Measurements from ENCODE around the gene THRB. TPM values are rescaled to one million over a fixed set of nuclear protein-coding genes. Genes with fewer than 3 reads are reported as not detected.

Gene THRB
- total and polyA plus RNA-seq, 7 experiments from 2014 or later = 0.05 to 1.0 (median 0.16) TPM; not detected in 4

DNA sequence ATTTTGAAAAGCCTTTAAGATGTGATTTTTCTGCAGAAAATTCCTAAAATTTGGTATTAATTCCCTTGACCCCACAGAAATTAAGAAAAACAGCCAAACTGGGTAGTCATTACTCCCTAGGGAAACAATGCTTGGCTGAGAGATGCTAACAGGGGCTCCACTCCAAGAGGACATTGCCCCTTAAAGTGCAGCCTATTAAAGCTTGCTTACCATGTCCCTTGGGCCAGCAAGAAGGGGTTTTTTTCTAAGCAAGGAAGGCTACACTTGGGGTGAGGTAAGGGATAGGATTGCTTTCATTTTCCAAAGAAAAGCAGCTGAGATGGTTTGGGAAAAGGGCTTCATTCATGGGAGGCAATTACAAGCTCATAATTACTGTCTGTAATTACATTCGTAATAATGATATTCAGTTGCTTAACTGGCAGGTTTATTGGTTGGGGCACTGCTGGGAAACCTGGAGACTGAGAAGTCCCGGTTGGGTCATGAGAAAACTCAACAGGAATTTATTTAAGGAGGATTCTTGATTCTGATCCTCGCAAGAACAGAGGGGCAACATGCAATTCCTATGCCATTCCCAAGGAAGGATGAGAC lies 302.1 kb downstream of the THRB start:
- DNase-seq (no peak), ATAC-seq (no peak)
- ChIA-PET CTCF (interaction anchor here (0.6 kb wide), 1 partner anchor 28 kb away, joined by 3 read pairs; no protein-coding TSS in a partner anchor), POLR2A (no interaction called here)
- no peaks in the 10 kb centered on the region for H3K9me3 Mint-ChIP-seq
- no peak overlapping the region for H3K27ac Mint-ChIP-seq
- H3K27me3 Mint-ChIP-seq = peaks cover 0 to 16% (median 2%) of the 10 kb centered on the region in 5 donors
- Histone ChIP-seq H3K36me3 (ENCODE audit: control insufficient read depth in 2 of 3, insufficient read depth in 3 of 3, low read length in 3 of 3) (no peaks in the 10 kb centered on the region), H3K4me3 (ENCODE audit: low read length) (no peak overlapping the region), H3K4me1 (ENCODE audit: control insufficient read depth in 2 of 2, insufficient read depth in 2 of 2, low read length in 2 of 2) (no peaks in the 10 kb centered on the region), H3K9me3 (ENCODE audit: control insufficient read depth in 2 of 3, low read length in 3 of 3) (no peaks in the 10 kb centered on the region), H3K27me3 (ENCODE audit: control insufficient read depth in 2 of 2, insufficient read depth in 2 of 2, low read length in 2 of 2) (no peaks in the 10 kb centered on the region), H3K27ac (ENCODE audit: low read depth, low read length) (no peak overlapping the region)
- intact Hi-C loops (cut with micrococcal nuclease) = no loop called here
- no peaks in the 10 kb centered on the region for H3K36me3 Mint-ChIP-seq
- H3K4me3 Mint-ChIP-seq = no peak overlapping the region
- no peaks in the 10 kb centered on the region for H3K4me1 Mint-ChIP-seq

DNA sequence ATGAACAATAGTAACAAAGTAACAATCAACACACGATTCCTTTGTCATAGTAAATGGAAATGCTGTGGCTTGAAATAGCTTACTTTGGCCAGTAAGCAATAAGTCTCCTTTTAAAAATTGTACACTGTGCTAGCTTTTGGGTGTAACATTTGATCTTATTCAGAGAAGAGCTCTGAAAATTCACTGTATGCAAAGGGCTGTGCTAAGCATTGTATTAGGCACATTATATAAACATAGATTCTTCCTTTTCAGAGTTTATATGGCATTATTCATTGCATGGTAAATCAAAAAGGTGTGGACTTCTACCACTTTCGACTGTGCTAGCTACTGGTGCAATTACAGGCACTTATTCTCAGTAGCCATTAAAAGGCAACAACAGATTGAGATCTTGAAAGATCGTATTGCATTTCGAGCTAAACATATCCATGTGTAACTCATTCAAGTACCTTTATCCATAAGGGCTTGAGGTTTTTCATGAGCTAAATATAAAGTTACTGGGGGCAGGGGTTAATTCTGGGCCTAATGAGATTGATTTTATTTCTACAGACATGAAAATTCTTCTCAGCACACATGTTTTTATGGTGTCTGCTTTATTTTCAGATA lies 302.7 kb downstream of the THRB start:
- DNase-seq = no peak
- no peaks in the 10 kb centered on the region for H3K4me1 ChIP-seq (ENCODE audit: control insufficient read depth in 2 of 2, insufficient read depth in 2 of 2, low read length in 2 of 2)
- H3K27me3 Mint-ChIP-seq = peaks cover 0 to 16% (median 0%) of the 10 kb centered on the region in 5 donors
- H3K9me3 ChIP-seq (ENCODE audit: control insufficient read depth in 2 of 3, low read length in 3 of 3) = no peaks in the 10 kb centered on the region
- H3K36me3 Mint-ChIP-seq = no peaks in the 10 kb centered on the region
- no peak overlapping the region for H3K27ac Mint-ChIP-seq
- H3K9me3 Mint-ChIP-seq = no peaks in the 10 kb centered on the region
- H3K27me3 ChIP-seq (ENCODE audit: control insufficient read depth in 2 of 2, insufficient read depth in 2 of 2, low read length in 2 of 2) = no peaks in the 10 kb centered on the region
- no peak overlapping the region for H3K4me3 ChIP-seq (ENCODE audit: low read length)
- H3K36me3 ChIP-seq (ENCODE audit: control insufficient read depth in 2 of 3, insufficient read depth in 3 of 3, low read length in 3 of 3) = no peaks in the 10 kb centered on the region
- no peak overlapping the region for H3K4me3 Mint-ChIP-seq
- ChIA-PET POLR2A (no interaction called here), CTCF (interaction anchor here (0.5 to 0.6 kb wide), 2 partner anchors 28 to 310 kb away, joined by 3 to 6 read pairs; no protein-coding TSS in a partner anchor)
- no peak overlapping the region for H3K27ac ChIP-seq (ENCODE audit: low read depth, low read length)
- no peak for ATAC-seq
- intact Hi-C loops (cut with micrococcal nuclease) = no loop called here
- no peaks in the 10 kb centered on the region for H3K4me1 Mint-ChIP-seq

DNA sequence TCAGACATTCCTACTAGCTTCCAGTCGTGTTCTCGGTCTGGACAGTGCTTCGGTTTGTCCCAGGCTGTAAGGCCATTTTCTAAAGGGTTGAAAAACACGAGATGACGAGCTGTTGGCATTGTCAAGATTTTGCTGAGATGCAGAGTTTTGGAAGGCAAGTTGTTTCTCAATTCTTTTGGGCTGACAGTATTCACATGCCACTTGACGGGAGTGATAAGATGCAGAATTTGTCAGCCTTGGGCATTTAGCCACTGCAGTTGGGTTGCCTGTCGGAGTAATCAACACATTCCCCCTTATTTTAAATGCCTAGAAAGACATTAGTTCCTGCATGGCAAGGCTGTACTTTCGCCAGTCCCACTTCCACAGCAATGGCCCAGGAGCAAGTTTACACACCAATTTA lies 304.4 kb downstream of the THRB start:
- H3K27ac ChIP-seq (ENCODE audit: low read depth, low read length) = no peak overlapping the region
- Mint-ChIP-seq H3K9me3 (no peaks in the 10 kb centered on the region), H3K4me1 (no peaks in the 10 kb centered on the region), H3K27ac (no peak overlapping the region), H3K36me3 (no peaks in the 10 kb centered on the region), H3K4me3 (no peak overlapping the region), H3K27me3 (peaks cover 0 to 16% (median 0%) of the 10 kb centered on the region in 5 donors)
- ATAC-seq (no peak), DNase-seq (no peak)
- intact Hi-C loops (cut with micrococcal nuclease) = no loop called here
- no peaks in the 10 kb centered on the region for H3K36me3 ChIP-seq (ENCODE audit: control insufficient read depth in 2 of 3, insufficient read depth in 3 of 3, low read length in 3 of 3)
- H3K4me1 ChIP-seq (ENCODE audit: control insufficient read depth in 2 of 2, insufficient read depth in 2 of 2, low read length in 2 of 2) = no peaks in the 10 kb centered on the region
- H3K4me3 ChIP-seq (ENCODE audit: low read length) = no peak overlapping the region
- CTCF ChIA-PET = no interaction called here
- H3K9me3 ChIP-seq (ENCODE audit: control insufficient read depth in 2 of 3, low read length in 3 of 3) = no peaks in the 10 kb centered on the region
- no peaks in the 10 kb centered on the region for H3K27me3 ChIP-seq (ENCODE audit: control insufficient read depth in 2 of 2, insufficient read depth in 2 of 2, low read length in 2 of 2)
- POLR2A ChIA-PET = no interaction called here

DNA sequence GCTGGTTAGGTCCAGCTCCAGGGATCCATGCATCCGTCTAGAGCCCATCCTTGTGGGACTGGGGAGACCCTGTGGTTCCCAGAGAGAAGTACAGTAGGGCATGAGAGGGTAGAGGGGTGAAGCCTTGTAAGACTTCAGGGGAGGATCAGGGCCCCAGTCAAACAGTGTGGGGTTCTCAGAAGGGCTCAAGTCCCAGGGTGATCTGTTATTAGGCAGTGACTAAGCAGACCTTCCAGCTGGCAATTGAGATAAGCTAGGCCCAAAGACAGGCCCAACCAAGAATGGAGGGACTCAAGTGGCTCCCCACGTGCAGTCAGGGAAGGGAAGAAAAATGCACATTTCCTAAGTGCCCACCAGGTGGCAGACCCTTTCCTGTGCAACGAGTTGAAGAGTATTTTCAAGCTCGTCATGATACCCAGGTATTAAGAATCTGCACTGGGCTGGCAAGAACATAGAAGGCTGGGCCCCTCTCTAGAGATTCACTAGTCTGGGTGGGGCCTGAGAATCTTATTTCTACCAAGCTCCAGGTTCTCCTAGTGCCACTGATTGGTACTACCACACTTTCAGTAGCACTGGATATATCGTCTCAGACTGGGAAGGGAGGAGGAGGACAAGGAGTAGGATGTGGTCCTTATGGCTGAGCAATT lies 308.8 kb downstream of the THRB start:
- H3K9me3 ChIP-seq (ENCODE audit: control insufficient read depth in 2 of 3, low read length in 3 of 3) = no peaks in the 10 kb centered on the region
- ChIA-PET POLR2A (no interaction called here), CTCF (no interaction called here)
- no peaks in the 10 kb centered on the region for H3K36me3 Mint-ChIP-seq
- no peaks in the 10 kb centered on the region for H3K4me1 Mint-ChIP-seq
- ATAC-seq (peak; percentile 38), DNase-seq (peak in 3 of 9 donors; percentile 2 to 10 (median 3))
- no peak overlapping the region for H3K4me3 ChIP-seq (ENCODE audit: low read length)
- H3K36me3 ChIP-seq (ENCODE audit: control insufficient read depth in 2 of 3, insufficient read depth in 3 of 3, low read length in 3 of 3) = no peaks in the 10 kb centered on the region
- H3K27me3 Mint-ChIP-seq = peaks cover 0 to 2% (median 0%) of the 10 kb centered on the region in 5 donors
- intact Hi-C loops (cut with micrococcal nuclease) = loop anchor here (2.0 to 10.0 kb wide), 3 partner anchors 297 to 1406 kb away; no protein-coding TSS in a partner anchor
- no peak overlapping the region for H3K27ac Mint-ChIP-seq
- H3K27ac ChIP-seq (ENCODE audit: low read depth, low read length) = no peak overlapping the region
- H3K9me3 Mint-ChIP-seq = no peaks in the 10 kb centered on the region
- no peak overlapping the region for H3K4me3 Mint-ChIP-seq
- no peaks in the 10 kb centered on the region for H3K27me3 ChIP-seq (ENCODE audit: control insufficient read depth in 2 of 2, insufficient read depth in 2 of 2, low read length in 2 of 2)
- no peaks in the 10 kb centered on the region for H3K4me1 ChIP-seq (ENCODE audit: control insufficient read depth in 2 of 2, insufficient read depth in 2 of 2, low read length in 2 of 2)

DNA sequence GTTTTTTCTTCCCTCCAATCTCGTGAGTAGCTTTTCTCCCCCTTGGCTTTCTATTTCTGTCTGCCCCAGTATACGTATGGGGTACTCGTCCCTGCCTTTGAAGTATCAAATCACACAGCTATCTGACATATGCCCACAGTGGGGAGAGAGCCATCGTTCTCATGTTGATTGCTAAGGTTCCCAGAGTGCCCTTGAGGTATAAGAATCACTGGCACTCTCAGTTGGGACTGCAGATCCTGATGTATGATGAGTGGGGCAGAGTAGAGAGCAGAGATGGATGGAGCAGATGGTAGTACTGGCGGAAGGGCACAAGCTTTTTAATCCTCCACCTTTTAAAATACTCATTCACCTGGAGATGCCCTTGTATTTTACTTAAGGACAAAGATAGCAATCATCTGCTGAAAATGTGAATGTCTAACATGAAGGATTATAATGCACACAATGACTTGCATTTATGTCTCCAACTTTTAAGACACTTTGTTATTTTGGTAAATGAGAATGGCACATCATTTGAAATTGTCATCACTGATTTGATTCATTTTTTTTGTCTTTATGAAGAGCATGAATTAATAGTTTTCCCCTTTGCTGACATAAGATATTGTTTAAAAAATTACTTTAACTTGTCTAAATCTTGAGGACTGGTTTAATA lies 310.0 kb downstream of the THRB start:
- Histone ChIP-seq H3K9me3 (ENCODE audit: control insufficient read depth in 2 of 3, low read length in 3 of 3) (no peaks in the 10 kb centered on the region), H3K27me3 (ENCODE audit: control insufficient read depth in 2 of 2, insufficient read depth in 2 of 2, low read length in 2 of 2) (no peaks in the 10 kb centered on the region), H3K4me1 (ENCODE audit: control insufficient read depth in 2 of 2, insufficient read depth in 2 of 2, low read length in 2 of 2) (no peaks in the 10 kb centered on the region), H3K4me3 (ENCODE audit: low read length) (no peak overlapping the region), H3K36me3 (ENCODE audit: control insufficient read depth in 2 of 3, insufficient read depth in 3 of 3, low read length in 3 of 3) (no peaks in the 10 kb centered on the region), H3K27ac (ENCODE audit: low read depth, low read length) (no peak overlapping the region)
- H3K4me1 Mint-ChIP-seq = no peaks in the 10 kb centered on the region
- POLR2A ChIA-PET = no interaction called here
- no peaks in the 10 kb centered on the region for H3K9me3 Mint-ChIP-seq
- DNase-seq (no peak), ATAC-seq (no peak)
- CTCF ChIA-PET = no interaction called here
- H3K27me3 Mint-ChIP-seq = peaks cover 0 to 2% (median 0%) of the 10 kb centered on the region in 5 donors
- no peak overlapping the region for H3K4me3 Mint-ChIP-seq
- intact Hi-C loops (cut with micrococcal nuclease) = loop anchor here (5.0 to 10.0 kb wide), 2 partner anchors 500 to 1408 kb away; no protein-coding TSS in a partner anchor
- H3K27ac Mint-ChIP-seq = no peak overlapping the region
- no peaks in the 10 kb centered on the region for H3K36me3 Mint-ChIP-seq

DNA sequence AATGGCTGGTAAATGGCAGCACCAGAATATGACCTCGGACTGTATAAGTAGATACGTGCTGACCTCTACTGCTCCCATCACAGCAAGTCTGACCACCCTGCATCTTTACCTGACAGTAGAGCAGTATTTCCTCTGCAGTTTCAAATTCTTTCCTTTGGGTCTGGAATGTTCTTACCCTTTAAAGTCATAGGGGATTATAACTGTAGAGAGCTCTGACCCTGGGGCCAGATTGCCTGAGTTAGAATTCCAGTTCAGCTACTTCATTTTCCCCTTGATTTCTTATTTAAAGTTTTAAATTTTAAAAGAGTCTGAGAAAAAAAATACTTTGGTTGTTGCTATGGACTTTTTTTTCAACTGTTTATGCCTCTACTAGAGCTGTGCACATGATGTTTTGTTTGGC lies 311.9 kb downstream of the THRB start:
- no peak overlapping the region for H3K27ac Mint-ChIP-seq
- ChIA-PET POLR2A (no interaction called here), CTCF (no interaction called here)
- no peak overlapping the region for H3K4me3 Mint-ChIP-seq
- no peak for ATAC-seq
- Histone ChIP-seq H3K4me1 (ENCODE audit: control insufficient read depth in 2 of 2, insufficient read depth in 2 of 2, low read length in 2 of 2) (no peaks in the 10 kb centered on the region), H3K27ac (ENCODE audit: low read depth, low read length) (no peak overlapping the region), H3K27me3 (ENCODE audit: control insufficient read depth in 2 of 2, insufficient read depth in 2 of 2, low read length in 2 of 2) (no peaks in the 10 kb centered on the region), H3K4me3 (ENCODE audit: low read length) (no peak overlapping the region), H3K36me3 (ENCODE audit: control insufficient read depth in 2 of 3, insufficient read depth in 3 of 3, low read length in 3 of 3) (no peaks in the 10 kb centered on the region), H3K9me3 (ENCODE audit: control insufficient read depth in 2 of 3, low read length in 3 of 3) (no peaks in the 10 kb centered on the region)
- no peaks in the 10 kb centered on the region for H3K4me1 Mint-ChIP-seq
- DNase-seq = no peak
- intact Hi-C loops (cut with micrococcal nuclease) = loop anchor here in 1 of 2 donors (10.0 kb wide), 1 partner anchor 502 kb away; no protein-coding TSS in a partner anchor
- H3K9me3 Mint-ChIP-seq = no peaks in the 10 kb centered on the region
- H3K36me3 Mint-ChIP-seq = no peaks in the 10 kb centered on the region
- peaks cover 0 to 2% (median 0%) of the 10 kb centered on the region in 5 donors for H3K27me3 Mint-ChIP-seq

All from naive thymus-derived CD4-positive, alpha-beta T cell (primary cell).